GM19395 (cell line): ENCODE measurements around the gene FXR2.
"Not testable (repeated sequence)": the region's sequence is repeated elsewhere in the genome, so short reads cannot be mapped to it uniquely, and the experiment has no call there.

Experiments used
- ATAC-seq: cut with Tn5 transposase; IDR thresholded peaks from one replicate; pipeline ENCODE4 v1.9.1; 2021; ENCODE audit warnings: mild to moderate bottlenecking, moderate library complexity; ENCODE audit not compliant: unreplicated experiment

FXR2 gene

DNA sequence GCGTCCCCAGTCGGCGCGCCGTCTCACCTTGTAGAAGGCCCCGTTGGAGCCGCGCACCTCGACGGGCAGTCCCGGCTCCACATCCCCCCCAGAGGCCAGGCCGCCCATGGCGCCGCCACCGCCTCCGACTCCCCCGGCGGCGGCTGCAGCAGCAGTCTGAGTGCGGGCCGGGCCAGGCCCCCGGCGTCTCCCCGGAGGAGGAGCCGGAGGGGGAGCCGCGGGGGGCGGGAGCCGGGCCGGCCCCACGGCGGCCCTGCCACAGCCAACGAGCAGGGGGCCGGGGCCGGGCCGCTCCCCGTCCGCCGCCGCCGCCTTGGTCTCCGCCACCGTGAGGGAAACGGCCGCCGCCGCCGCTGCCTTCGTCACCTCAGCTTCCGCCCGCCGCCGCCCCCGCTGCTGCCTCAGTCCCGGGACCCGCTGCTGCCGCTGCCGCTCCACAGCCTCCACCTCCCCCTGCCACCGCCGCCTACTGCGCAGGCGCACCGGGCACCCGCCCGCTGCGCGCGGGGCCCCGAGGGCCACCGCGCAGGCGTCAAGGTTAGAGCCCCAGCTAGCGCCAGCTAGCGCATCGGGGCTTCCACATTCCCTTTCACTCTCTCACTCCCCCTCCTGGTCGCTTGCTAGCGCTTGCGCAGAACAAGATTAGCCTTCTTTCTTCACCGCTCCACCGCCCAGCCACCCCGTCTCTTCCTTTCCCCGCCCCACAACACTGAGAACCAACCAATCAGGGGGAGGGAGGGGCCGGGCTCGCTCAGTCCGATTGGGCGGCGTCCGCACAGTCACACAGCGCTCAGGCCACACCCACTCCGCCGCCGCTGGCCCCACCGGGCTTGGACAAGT lies at the start of gene FXR2:
Gene FXR2 (minus strand): TSS at position 473 of the 840 bp plus-strand sequence. CDS start 365 bp downstream, at position 108.
- peak; percentile 81 for ATAC-seq

DNA sequence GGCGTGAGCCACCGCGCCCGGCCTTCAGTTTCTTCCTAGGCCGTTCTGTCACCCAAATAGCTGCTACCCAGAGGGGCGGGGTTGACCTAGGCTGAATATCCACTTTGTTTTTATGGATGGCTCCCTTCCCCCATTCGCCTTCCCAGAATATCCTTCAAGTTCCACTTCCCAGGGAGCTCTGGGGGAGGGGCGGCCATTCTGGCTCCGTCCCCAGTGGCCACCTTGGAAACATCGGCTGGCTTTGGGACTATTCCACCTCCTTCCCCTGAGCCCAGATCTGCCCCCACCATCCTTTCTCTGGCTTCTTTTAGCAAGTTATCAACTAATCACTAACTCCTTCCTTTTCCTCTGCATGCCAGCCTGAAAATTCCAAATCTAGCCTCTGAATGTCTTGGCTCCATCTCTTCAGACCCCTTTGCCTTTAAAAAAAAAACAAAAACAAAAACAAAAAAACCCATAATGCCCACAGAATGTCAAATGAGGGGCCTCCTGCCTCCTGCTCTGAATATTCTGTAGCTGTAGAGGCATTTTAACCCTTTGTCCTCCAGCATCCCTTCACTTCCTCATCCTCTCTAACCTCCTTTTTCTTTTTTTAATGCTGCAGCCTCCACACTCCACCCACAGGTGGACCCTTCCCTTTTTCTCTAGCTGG lies 42.4 kb upstream of the FXR2 start:
- ATAC-seq: no peak

DNA sequence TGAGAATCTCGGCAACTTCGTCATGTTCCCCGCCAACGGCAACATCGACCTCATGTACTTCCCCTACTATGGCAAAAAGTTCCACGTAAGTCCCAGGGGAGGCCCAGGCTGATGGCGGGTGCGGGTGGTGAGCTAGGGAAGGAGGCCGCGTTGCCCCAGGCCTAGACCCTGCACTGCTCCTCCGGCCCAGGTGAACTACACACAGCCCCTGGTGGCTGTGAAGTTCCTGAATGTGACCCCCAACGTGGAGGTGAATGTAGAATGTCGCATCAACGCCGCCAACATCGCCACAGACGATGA lies 40.8 kb upstream of the FXR2 start:
- ATAC-seq: no peak

DNA sequence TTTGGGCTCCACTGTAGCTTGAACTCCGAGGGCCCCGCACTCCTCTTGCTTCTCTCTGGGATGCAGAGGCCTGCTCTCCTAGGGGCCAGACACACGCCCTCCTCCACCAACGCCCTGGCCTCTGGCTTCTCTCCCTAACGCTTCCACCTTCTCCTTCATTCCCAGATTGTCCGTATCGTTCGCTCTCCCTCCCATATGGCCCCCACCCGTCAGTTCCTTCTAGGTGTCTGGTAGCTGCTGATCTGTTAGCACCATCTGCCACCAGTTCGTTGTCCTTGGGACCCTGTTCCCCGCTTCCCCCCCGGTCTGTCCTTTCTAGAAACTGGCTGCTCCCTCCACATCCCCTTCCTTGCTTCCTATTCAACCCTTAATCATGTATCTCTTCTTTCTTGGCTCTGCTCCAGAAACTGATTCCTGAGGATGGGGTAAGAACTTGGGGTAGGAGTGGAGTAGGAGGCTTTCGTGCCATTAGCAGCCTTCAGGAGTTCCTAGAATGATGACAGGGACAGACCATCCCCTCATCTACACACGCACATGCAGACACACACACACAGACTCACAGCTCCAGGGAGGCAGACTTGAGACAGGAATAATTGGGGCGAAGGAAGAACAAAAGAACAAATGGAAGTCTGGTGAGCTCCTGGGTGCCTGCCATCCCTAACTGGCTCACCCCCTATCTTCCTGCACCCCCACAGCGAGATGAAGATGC lies 40.3 kb upstream of the FXR2 start:
- ATAC-seq: no peak

DNA sequence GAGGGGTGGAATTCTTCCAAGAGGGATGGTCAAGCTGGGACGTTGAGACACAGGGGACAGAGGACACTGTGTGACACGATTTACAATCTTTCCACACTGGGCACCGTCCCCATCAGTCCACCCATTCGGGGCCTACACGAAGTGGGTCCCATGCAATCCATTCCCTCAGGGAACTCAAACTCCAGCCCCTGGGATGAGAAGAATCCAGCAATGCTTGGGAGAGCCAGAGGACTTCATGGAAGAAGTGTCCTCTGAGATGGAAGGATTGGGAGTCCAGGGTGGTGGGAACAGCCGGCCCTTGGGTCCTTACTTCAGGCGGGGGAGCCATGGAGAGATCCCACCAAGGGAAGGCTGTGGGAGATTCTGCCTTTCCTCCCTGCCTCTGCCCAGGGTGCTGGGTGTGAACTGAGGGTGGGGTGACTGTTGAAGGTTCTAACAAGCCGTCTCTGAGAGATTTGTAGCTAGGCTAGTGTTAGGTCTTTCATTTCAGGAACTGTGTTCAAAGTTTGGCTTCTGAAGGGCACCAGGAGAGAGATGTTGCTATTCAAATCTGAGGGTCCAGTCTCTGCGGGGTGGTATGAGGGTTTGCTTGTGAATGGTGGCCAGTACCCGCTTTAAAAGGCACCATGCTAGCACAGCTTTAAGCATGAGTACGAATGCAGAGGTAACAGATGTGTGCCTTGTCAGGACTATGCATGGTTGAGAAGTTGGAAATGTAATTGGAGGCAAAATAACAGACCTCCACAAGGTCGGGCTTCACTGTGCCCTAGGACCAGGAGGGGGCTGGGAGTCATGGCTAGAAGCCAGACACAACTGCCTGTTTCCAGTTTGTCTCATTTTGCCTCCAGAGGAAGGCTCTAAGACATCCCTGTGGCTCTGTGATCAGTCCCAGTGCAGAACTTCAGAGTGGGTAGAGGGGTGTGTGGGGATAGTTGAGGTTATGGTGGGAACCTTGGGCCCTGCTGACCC lies 38.0 kb upstream of the FXR2 start:
- no peak for ATAC-seq

DNA sequence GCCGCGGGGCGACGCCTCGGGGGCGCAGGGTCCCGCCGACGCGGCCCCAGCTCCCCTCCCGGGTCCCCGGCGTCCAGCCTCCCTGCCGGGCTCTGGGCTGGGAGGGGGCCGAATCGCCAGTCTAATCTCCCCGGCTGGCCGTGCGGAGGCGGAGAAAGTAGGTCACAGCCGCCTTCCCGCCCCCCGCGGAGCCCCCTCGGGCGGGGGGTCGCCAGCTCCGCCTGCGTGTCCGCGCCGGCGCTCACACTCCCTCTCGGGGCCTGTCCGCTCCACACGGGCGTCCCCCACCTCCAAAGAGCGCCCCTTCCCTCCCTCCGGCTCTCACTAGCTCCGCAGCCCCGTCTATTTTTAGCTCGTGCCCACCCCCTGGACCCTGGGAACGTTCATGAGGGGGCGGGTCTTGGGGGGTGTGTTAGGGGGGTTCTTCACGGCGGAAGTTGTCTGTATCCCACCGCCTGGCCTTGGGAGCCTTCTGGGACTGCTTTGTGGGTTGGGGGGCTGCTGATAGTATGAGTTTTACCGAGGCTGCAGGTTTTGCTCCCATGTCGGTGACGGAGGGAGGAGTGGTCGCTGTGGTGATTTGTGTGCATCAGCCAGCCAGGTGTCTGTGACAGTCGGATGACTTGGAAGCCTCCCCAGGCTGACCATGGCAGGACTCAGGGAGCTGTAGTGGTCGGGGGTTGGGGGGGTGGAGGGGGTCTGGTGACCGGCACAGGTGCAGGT lies 37.1 kb upstream of the FXR2 start:
- ATAC-seq: no peak

DNA sequence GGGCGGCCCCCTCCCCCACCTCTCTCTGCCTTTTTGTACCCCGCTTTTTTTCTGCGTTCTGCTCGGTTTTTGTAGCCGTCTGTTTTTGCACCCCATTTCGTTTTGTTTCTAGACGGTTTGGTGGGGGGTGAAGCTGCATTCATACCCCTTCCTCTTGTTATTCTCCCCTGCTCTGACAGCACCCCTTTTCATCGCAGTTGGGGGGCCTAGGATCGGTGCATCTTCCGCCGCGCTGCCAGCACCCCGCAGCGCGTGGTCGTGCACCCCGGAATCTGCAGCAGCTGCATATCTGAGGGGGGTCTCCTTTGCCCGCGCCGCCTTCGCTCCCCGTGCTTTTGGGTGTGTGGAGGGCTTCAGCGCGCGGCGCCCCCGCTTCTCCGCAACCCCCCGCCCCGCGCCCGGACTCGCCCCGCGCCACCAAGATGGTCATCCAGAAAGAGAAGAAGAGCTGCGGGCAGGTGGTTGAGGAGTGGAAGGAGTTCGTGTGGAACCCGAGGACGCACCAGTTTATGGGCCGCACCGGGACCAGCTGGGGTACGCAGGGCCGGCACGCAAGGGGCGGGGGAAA lies 36.5 kb upstream of the FXR2 start:
- ATAC-seq: no peak

DNA sequence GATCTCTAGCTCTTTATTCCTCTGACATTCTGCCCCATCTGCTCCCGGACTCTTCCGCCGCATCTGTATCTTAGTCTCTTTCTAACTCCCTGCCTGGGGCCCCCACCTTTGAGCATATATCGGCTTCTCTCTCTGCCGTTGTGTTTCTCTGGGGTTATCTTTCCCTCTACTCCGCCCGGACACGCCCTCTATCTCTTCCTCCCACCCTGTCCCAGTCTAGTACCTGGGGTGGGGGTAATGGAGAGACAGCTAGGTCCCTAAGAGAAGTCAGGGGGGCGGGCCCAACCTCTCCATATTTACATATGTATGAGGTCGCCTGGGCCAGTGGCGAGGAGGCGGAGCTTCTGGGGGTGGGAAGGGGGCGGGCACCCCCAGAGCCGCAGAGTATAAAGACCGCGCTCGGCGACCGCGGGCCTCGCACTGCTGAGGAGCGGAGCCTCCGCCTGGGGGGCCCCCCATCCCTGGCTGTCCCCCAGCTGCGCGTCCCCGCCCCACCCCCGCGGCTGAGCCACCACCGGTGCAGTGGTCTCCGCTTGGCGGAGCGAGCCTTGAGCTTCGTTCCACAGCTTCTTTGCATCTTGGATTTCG lies 35.9 kb upstream of the FXR2 start, which contains the start of gene ATP1B2:
Gene ATP1B2 (plus strand): TSS at position 418 of the 588 bp plus-strand sequence. CDS start 593 bp downstream, outside the sequence.
- no peak for ATAC-seq

DNA sequence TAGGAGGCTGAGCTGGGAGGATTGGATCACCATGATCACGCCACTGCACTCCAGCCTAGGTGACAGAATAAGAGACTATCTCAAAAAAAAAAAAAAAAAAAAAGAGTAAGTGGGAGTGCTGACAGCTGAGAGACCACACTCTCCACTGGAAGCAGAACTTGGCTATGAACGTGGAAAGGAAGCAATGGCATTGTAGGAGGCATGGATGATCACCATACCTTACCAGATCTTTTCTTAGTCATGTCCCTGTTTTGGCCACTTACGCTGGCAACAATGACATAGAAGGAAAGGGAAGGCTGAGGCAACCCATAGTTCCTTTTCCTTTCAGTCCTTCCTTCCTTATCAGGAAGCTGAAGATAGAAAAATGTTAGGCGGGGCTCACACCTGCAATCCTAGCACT lies 32.3 kb upstream of the FXR2 start:
- ATAC-seq: no peak

DNA sequence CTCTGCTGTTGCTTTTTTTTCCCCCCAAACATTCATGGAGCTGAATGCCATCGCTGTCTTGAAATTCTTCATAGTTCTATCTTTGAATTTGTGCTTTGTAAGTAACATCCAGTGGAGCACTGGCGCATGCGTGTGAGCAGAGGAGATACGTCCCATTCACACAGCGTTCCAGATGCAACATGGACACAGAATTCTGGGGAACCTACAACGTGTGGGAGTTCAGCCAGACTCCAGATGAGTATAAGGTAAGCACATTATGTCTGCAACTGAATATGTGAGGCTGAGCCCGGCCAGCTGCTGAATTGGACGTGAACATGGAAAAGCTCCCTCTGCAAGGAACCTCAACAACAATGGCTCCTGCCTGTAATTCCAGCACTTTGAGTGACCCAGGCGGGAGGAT lies 31.8 kb upstream of the FXR2 start:
- no peak for ATAC-seq

DNA sequence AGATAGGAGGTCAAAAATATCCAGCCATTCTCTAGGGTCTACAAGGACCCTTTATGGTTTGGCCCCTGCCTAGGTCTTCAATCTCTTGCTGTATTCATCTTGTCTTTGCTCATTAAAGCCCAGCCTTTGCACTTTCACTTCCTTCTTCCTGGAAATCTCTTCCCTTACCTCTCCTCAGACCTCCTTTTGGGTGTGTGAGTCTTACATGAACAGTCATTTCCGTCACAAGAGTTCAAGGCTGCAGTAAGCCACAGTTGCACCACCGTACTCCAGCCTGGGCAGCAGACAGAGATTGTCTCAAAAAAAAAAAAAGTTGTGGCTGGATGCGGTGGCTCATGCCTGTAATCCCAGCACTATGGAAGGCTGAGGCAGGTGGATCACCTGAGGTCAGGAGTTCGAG lies 30.1 kb upstream of the FXR2 start:
- no peak for ATAC-seq

DNA sequence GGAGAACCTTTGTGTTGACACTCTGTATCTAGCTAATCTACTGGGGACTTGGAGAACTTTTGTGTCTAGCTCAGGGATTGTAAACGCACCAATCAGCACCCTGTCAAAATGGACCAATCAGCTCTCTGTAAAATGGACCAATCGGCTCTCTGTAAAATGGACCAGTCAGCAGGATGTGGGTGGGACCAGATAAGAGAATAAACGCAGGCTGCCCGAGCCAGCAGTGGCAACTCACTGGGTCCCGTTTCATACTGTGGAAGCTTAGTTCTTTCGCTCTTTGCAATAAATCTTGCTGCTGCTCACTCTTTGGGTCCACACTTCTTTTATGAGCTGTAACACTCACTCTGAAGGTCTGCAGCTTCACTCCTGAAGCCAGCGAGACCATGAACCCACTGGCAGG lies 26.9 kb upstream of the FXR2 start:
- ATAC-seq: not testable (repeated sequence)

DNA sequence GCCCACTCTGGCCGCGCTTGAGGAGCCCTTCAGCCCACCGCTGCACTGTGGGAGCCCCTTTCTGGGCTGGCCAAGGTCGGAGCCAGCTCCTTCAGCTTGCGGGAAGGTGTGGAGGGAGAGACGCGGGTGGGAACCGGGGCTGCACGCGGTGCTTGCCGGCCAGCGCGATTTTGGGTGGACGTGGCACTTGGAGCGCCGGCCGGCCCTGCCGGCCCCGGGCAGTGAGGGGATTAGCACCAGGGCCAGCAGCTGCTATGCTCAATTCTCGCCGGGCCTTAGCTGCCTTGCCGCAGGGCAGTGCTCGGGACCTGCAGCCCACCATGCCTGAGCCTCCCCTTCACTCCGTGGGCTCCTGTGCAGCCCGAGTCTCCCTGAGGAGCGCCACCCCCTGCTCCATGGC lies 26.1 kb upstream of the FXR2 start:
- ATAC-seq: no peak

DNA sequence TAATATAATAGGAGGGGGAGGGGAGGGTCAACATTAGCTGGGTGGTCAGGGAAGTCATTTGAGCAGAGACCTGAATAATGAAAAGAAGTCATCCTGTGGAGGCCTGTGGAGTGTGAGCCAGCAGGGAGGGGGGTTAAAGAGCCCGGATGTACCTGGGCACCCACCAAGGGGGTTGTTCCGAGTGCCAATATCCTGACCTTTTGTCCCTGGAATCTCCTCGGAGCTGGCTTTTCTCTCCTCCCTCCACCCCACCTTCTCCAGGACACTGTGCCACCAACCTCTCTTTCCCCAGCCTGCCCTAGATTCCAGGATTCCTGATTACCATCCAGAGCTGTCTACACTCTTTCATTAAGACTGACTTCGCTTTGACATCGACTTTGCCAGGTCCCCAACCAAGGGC lies 21.5 kb upstream of the FXR2 start:
- ATAC-seq: no peak

DNA sequence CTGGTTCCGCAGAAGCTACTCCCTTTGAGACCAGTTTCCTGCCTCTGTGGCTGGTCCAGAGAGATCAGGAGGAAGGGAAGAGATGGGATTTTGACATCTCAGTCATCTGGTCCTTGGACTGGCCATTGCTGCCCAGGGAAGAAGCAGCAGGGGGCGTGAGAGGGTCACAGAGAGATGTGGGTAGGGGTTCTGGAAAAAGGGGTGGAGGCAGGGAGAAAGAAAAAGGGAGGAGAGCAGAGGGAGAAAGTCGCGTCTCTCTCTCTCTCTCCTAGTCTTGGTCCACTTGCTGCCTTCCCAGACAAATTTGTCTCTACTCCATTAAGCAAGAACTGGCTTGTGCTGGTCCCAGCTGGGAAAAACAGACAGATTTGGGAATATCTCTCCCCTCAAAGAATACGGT lies 19.7 kb upstream of the FXR2 start:
- ATAC-seq: no peak

DNA sequence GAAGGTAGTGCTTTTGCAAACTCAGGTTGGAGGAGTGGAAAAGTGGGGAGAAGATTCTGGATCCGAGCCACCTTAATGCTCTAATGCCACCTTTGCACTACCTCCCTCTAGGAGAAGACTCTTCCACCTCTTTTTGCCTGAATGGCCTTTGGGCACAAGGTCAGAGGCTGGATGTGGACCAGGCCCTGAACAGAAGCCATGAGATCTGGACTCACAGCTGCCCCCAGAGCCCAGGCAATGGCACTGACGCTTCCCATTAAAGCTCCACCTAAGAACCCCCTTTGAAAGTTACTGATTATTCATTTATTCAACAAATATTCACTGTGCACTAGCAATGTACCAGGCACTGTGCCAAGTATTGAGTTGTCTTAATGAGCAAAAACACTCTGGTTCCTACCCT lies 18.4 kb upstream of the FXR2 start:
- no peak for ATAC-seq

DNA sequence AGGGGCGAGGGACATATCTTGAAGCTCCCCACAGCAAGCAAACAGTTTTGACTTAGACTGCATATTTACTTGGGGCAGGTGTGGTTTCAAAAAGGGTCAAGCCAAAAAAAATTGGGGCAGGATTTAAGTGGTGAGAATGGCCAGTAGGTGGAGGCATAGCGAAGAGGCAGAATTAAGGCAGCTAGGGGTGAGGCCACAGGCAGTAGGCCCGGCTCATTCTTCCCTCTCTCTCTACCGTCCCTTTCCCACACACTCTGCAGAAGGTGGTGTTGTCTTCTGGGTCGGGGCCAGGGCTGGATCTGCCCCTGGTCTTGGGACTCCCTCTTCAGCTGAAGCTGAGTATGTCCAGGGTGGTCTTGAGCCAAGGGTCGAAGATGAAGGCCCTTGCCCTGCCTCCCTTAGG lies 17.8 kb upstream of the FXR2 start:
- ATAC-seq: no peak

DNA sequence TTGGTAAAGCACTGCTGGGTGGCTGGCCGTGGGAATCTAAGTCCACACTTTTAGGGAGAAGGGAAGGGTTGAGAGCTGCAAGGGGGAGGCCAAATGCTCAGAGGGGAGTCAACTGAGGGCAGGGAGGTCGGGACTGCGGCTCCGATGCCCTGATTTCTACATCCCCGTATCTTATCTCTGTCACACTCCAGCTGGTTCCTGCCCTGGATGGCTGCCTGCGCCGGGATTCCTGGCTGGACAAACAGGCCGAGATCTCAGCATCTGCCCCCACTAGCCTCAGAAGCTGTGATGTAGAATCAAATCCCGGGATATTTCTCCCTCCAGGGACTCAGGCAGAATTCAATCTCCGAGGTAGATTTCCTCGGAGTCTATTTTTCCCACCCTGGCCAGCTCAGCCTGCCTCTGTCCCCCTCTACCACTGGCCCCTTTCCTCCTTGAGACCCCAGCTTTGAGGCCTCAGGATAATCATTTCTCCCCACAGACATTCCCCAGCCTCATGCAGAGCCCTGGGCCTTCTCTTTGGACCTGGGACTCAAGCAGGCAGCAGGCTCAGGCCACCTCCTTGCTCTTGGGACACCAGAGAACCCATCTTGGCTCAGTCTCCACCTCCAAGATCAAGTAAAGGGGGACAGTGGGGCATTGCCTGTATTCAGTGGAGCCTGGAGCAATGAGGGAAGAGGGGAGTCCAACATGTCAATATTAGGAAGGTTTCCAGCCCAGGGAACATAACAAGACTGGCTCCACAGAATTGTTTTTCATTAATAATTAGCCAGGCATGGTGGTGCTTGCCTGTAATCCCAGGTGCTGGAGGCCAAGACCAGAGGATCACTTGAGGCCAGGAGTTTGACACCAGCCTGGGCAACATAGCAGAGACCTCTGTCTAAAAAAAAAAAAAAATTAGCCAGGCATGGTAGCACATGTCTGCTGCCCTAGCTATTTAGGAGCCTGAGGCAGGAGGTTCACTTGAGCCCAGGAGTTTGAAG lies 17.0 kb upstream of the FXR2 start:
- no peak for ATAC-seq
